ENCODE measurements around the gene CCDC60. TPM values are rescaled to one million over a fixed set of nuclear protein-coding genes. Genes with fewer than 3 reads are reported as not detected.
"Not testable (repeated sequence)": the region's sequence is repeated elsewhere in the genome, so short reads cannot be mapped to it uniquely, and the experiment has no call there.

CCDC60 gene
- total RNA-seq, 1 experiment from 2014 or later: not detected

DNA sequence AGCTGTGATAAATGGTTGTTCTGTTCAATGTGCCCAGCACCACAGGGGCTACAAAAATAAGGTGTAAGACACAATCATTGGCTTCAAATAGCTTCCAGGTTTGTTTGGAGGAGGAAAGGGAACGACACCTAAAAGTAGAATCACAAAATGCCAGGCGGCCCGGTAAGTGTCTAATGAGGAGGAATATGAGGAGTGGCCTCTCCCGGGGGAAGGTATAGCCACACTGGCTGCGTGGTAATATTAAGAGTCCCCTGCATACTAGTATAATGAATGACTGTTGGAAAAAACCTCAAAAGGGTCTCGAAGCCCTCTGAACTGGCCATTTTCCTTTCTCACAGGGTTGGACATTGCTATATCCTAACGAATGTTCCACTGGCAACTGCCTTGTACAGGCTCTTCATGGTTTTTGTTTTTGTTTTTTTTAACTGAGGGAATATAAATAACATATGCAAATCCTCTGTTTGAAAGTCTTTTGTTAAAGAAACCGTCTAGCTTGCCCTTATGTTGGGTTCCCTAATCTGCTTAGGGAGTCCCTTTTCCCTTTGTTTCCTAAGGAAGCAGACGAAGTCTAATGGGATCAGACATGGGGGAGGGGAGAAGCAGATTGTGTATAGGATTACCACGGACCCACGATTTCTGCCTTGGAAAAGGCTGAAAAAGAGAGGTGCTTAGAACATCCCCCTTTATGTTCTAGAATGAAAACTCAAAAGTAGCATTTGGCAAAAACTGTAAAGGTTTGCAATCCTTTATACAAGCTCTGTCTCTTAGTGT lies 4.2 kb downstream of the CCDC60 start:
- DNase-seq (ENCODE audit: extremely low read depth, low read depth): no peak

GRCh38 chr12:119340578-119340977 lies 6.0 kb downstream of the CCDC60 start:
- no peak for DNase-seq (ENCODE audit: extremely low read depth, low read depth)

GRCh38 chr12:119341020-119341419 lies 6.5 kb downstream of the CCDC60 start:
- DNase-seq (ENCODE audit: extremely low read depth, low read depth): no peak

DNA sequence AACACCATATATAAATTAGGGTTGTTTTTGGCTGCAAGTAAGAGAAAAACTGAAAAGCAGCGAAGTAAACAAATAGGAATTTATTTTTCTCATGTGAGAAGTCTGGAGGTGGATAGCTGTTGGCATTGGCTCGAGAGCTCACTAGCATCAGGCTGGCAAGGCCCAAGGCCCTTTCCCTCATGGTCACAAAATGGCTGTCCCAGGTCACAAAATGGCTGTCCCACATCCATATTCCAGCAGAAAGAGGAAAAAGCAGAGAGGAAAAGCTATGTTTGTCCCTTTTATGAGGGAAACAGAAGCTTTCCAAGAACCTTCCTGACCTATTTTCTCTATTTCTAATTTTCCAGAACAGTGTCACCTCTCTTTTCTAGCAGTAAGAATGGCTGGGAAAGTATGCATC lies 7.5 kb downstream of the CCDC60 start:
- DNase-seq (ENCODE audit: extremely low read depth, low read depth): no peak

- no peak for DNase-seq (ENCODE audit: extremely low read depth, low read depth)
These were observed 8.6 kb downstream of the CCDC60 start for GRCh38 chr12:119343130-119343529.

DNA sequence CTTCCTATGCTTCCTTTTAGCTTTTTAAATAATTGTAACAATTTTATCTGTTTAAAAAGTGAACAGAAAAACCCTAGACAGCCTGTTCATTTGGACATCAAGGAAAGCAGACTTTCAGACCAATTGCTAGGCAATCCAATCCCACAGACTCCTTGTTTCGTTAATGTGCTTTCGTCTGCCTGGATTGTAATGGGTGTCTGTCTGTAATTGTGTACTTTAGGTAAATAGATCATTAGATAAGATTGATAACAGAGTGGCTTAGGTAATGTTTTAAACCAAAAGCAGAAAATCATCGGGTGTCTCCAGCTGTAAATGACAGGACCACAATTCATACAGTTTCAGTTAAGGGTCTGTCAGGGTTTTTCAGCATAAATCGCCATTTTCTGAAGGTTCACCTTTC lies 19.6 kb downstream of the CCDC60 start:
- no peak for DNase-seq (ENCODE audit: extremely low read depth, low read depth)

DNA sequence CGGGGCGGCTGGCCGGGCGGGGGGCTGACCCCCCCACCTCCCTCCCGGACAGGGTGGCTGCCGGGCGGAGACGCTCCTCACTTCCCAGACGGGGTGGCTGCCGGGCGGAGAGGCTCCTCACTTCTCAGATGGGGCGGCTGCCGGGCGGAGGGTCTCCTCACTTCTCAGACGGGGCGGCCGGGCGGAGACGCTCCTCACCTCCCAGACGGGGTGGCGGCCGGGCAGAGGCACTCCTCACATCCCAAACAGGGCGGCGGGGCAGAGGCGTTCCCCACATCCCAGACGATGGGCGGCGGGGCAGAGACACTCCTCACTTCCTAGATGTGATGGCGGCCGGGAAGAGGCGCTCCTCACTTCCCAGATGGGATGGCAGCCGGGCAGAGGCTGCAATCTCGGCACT lies 25.8 kb downstream of the CCDC60 start:
- not testable (repeated sequence) for DNase-seq (ENCODE audit: extremely low read depth, low read depth)

DNA sequence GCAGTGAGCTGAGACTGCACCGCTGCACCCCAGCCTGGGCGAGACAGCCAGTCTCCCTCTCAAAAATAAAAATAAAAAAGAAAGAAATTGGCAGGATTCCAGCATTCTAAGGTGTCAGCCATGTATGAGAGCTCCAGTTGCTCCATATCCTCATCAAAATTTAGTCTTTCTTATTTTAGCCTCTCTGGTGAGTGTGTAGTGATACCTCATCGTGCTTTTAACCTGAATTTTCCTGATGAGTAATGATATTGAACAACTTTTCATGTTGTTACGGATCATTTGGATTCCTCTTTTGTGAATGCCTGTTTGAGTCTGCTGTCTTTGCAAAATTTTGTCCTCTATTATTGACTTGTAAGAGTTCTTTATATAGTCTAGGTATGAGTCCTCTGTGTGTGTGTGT lies 28.5 kb downstream of the CCDC60 start:
- no peak for DNase-seq (ENCODE audit: extremely low read depth, low read depth)

GRCh38 chr12:119363490-119363889 lies 29.0 kb downstream of the CCDC60 start:
- DNase-seq (ENCODE audit: extremely low read depth, low read depth): no peak

- no peak for DNase-seq (ENCODE audit: extremely low read depth, low read depth)
These were observed 30.9 kb downstream of the CCDC60 start for GRCh38 chr12:119365451-119365850.

GRCh38 chr12:119366007-119366406 lies 31.5 kb downstream of the CCDC60 start:
- no peak for DNase-seq (ENCODE audit: extremely low read depth, low read depth)

DNA sequence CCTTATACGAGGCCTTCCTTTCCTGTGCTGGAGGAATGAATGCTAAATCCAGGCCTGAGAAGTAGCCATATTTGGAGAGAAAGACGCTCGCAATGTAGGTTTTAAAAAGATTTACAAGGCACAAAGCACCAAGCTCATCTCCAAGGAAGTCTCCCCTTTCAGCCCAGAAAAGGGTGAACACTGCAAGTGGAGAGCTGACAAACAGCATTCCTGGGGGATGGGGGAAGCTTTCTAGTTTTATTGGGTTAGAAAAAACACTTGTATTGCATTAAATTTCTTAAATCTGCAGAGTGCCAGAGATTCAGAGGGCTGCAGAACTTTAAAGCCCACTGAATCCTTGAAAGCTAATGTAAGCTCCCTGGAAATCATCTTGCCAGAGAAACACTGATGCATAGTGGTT lies 34.6 kb downstream of the CCDC60 start:
- no peak for DNase-seq (ENCODE audit: extremely low read depth, low read depth)

GRCh38 chr12:119369907-119370546 lies 35.5 kb downstream of the CCDC60 start:
- no peak for DNase-seq (ENCODE audit: extremely low read depth, low read depth)

DNA sequence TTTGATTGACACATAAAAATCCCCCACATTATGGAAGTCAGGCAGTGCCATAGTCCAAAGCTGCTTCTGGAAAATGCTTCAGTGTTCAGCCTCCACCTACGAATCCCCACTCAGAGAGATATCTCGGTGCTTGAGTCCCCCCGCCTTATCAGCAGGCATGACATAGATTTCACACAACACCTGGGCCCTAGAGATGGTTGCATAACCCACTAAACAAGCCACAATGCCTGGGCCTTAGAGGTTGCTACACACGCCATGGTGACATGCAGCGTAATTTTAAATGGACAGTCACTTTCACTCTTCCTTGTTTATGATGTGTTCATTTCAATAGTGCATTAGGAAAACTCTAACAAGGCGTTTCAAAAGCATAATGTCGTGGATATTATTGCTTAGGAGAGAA lies 38.0 kb downstream of the CCDC60 start:
- no peak for DNase-seq (ENCODE audit: extremely low read depth, low read depth)

GRCh38 chr12:119373001-119373400 lies 38.5 kb downstream of the CCDC60 start:
- no peak for DNase-seq (ENCODE audit: extremely low read depth, low read depth)

DNA sequence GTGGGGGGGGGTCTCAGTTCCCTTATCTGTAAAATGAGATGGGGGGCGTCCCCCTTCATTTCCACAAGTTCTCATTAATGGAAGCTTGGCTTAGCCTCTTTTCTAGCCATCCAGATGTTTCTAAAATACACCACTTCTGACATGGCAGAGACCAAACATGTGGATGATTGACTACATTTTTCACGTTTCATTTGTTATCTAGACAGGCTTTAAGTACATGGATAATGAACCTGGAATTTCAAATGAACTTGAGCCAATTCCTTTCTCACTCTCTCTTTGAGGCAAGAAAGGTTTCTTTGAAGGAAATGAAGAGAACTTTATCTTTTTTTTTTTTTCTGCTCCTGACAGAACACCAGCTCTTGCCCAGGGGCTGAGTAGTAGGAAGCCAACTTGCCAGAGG lies 39.1 kb downstream of the CCDC60 start:
- no peak for DNase-seq (ENCODE audit: extremely low read depth, low read depth)

GRCh38 chr12:119374635-119375034 lies 40.1 kb downstream of the CCDC60 start:
- no peak for DNase-seq (ENCODE audit: extremely low read depth, low read depth)

- no peak for DNase-seq (ENCODE audit: extremely low read depth, low read depth)
These were observed 40.8 kb downstream of the CCDC60 start for GRCh38 chr12:119375075-119375882.

GRCh38 chr12:119375883-119376190 lies 41.3 kb downstream of the CCDC60 start:
- DNase-seq (ENCODE audit: extremely low read depth, low read depth): no peak

DNA sequence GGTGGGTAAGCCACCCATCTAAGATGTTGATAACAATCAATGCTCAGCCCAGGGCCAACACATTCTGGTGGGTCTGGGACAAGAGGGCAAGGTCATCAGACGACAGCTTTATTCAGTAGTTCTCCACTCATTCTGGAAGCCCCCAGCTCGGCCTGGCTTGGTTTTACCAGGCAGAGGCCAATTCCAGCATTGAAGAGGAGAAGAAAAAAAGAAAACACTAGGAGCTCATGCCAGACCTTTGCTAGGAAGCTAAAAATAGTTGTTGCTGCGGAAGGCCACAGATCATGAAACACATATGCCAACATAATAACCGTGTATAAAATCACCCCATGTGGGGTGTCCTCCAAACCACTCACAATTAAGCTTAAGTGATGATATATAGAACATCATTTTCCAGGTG lies 44.4 kb downstream of the CCDC60 start:
- DNase-seq (ENCODE audit: extremely low read depth, low read depth): no peak

DNA sequence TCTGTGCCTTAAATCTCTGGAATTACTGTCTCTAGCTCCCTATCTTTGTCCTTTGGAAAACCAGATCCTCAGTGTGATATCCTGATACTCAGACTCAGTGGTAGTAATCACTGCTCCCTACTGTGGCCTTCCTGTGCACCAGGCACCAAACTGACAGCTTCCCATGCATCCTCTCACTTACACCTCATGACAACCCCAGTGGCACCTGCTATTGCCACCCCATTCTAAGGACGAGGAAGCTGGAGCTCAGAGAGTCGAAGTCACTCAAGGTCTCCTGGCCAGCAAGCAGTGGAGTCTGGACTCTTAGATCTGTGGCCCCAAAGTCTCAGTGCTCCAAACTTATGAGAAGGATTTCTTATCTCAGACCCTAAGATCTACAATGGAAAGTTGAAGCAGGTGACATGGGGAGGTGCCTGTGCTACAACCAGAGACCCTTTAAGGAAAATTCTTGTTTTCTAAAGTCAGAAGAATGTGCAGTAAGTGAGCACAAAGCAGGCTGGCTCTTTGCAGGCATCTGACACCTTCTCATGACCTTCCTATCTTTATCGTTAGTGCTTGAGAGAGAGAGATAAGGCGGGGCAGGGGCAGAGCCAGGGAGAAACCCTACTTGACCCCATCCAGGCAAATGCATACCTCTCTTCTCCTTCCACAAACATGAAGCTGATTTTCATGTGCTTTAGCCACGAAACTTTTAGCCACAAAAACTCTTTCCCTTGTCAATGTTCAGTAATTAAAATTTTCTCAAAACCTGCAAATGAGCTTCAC lies 47.1 kb downstream of the CCDC60 start:
- DNase-seq (ENCODE audit: extremely low read depth, low read depth): no peak
